ENCODE data around the gene BLM. TPM values are rescaled to one million over a fixed set of nuclear protein-coding genes. Genes with fewer than 3 reads are reported as not detected.
"Not testable (repeated sequence)": the region's sequence is repeated elsewhere in the genome, so short reads cannot be mapped to it uniquely, and the experiment has no call there.

BLM gene
- total RNA-seq, 1 experiment from 2014 or later = 33.5 TPM

DNA sequence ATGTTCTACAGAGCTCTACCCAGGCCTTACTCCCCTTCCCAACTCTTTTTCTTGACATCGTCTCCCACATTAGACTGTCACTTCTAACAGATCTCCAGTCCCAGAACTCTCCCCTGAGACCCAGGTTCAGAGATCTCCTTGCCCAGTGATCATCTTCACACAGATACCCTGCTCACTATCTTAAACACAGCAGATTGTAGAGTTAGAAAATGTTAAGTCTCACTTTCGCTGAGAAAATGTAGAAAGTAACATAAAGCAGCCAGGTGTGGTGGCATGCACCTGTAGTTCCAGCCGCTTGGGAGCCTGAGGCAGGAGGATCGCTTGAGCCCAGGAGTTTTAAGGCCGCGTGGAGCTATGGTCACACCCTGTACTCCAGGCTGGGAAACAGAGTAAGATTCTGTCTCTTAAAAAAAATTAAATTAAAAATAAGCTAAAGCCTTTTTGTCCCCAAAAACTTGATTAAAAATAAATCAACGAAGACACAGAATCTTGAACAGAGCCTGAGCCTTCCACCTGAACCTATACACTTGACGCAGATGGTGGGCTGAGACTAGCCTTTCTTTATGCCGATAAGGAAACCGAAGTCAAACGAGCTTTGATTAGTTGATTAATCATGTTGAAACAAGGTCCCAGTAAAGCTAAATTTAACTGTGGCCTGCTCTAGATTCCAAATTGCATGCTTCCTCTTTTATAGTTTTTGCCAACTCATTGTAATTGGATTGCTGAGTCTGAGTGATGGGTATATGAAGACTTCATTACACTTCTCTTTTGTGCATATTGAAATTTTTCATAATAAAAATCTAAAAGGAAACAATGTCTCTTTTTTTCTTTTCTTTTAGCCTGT is 31.3 kb upstream of the BLM start:
- Histone ChIP-seq H2AFZ (ENCODE audit: low read length) (no peak overlapping the region), H4K20me1 (ENCODE audit: insufficient read depth, low read depth, low read length) (no peaks in the 10 kb centered on the region), H3K9ac (ENCODE audit: low read length) (no peak overlapping the region), H3K9me3 (ENCODE audit: low read length) (no peaks in the 10 kb centered on the region), H3K36me3 (ENCODE audit: insufficient read depth, low read length) (no peaks in the 10 kb centered on the region), H3K9me2 (replicated peaks; ENCODE audit: insufficient read depth, low read length) (no peaks in the 10 kb centered on the region), H3K79me2 (ENCODE audit: low read length) (no peaks in the 10 kb centered on the region), H3K4me3 (ENCODE audit: low read length) (no peak overlapping the region), H3K27ac (ENCODE audit: low read length) (no peak overlapping the region), H3K4me1 (ENCODE audit: low read length) (peaks cover 5% of the 10 kb centered on the region; the same call in 1 of the 2 replicates), H3K4me2 (ENCODE audit: low read depth, low read length, poor library complexity, severe bottlenecking) (no peak overlapping the region), H3K27me3 (ENCODE audit: low read length) (no peaks in the 10 kb centered on the region)
- no peak for DNase-seq

DNA sequence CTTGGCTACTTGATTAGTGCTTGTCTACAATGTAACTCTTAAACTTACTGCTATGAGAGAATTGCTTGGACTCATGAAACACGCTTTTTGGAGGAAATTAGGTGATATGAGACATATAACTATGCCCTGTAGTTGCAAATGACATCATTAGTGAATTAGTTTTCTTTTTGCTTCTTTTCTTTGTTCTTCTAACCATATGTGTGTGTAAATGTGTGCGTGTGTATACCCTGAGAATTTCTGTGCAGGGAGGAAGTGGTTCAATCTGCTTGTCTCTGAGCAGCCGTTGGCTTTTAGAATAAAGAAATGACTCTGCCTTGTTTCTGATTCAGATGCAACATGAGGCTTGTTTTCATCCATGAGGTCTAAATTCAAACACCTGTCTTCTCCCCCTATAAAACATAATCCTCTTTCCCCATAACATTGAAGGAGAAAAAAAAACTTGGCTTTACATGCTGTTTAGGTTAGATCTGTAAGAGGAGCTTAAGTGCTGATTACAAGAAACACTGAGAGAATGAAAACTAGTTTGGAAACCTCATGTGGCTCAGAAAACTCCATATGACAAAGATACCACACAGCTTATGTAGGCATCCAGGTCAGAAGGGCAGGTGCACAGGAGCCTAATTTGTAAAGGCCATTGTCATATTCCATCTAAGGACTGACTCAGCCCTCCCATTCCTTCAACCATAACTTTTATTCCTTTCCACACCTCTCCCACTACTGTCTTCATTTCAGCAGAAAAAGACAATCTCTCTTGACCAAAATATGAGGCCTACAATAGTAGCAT is 30.5 kb upstream of the BLM start:
- Histone ChIP-seq H3K9me3 (ENCODE audit: low read length) (no peaks in the 10 kb centered on the region), H3K4me1 (ENCODE audit: low read length) (peaks cover 5% of the 10 kb centered on the region; the same call in 1 of the 2 replicates), H3K36me3 (ENCODE audit: insufficient read depth, low read length) (no peaks in the 10 kb centered on the region), H3K9me2 (replicated peaks; ENCODE audit: insufficient read depth, low read length) (no peaks in the 10 kb centered on the region), H4K20me1 (ENCODE audit: insufficient read depth, low read depth, low read length) (no peaks in the 10 kb centered on the region), H3K79me2 (ENCODE audit: low read length) (no peaks in the 10 kb centered on the region), H3K27me3 (ENCODE audit: low read length) (no peaks in the 10 kb centered on the region), H3K4me3 (ENCODE audit: low read length) (no peak overlapping the region), H3K27ac (ENCODE audit: low read length) (no peak overlapping the region), H3K9ac (ENCODE audit: low read length) (no peak overlapping the region), H3K4me2 (ENCODE audit: low read depth, low read length, poor library complexity, severe bottlenecking) (no peak overlapping the region), H2AFZ (ENCODE audit: low read length) (no peak overlapping the region)
- no peak for DNase-seq

DNA sequence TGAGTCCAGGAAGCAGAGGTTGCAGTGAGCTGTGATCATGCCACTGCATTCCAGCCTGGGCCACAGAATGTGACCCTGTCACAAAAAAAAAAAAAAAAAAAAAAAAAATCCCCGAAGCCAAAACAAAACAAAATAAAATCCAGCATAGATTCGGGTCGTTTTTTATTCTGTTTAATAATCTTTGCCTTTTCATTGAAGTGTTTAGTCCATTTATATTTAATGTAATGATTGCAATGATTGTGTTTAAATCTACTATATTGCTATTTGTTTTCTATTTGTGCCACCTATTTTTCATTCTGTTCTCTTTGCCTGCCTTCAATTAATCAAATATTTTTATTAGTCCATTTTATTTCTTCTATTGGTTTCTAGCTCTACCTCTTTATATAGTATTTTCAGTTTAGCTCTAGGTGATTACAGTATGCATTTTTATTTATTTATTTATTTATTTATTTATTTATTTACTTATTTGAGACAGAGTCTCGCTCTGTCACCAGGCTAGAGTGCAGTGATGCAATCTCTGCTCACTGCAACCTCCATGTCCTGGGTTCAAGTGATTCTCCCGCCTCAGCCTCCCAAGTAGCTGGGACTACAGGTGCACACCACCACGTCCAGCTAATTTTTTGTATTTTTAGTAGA is 27.7 kb upstream of the BLM start:
- not testable (repeated sequence) for H3K4me3 ChIP-seq (ENCODE audit: low read length); H2AFZ ChIP-seq (ENCODE audit: low read length); DNase-seq; H3K27me3 ChIP-seq (ENCODE audit: low read length); H3K9me2 ChIP-seq (replicated peaks; ENCODE audit: insufficient read depth, low read length); H3K36me3 ChIP-seq (ENCODE audit: insufficient read depth, low read length); H3K9ac ChIP-seq (ENCODE audit: low read length); H3K9me3 ChIP-seq (ENCODE audit: low read length); H3K79me2 ChIP-seq (ENCODE audit: low read length); H3K4me2 ChIP-seq (ENCODE audit: low read depth, low read length, poor library complexity, severe bottlenecking); H3K27ac ChIP-seq (ENCODE audit: low read length); H4K20me1 ChIP-seq (ENCODE audit: insufficient read depth, low read depth, low read length)
- peaks cover 15% of the 10 kb centered on the region for H3K4me1 ChIP-seq (ENCODE audit: low read length)

DNA sequence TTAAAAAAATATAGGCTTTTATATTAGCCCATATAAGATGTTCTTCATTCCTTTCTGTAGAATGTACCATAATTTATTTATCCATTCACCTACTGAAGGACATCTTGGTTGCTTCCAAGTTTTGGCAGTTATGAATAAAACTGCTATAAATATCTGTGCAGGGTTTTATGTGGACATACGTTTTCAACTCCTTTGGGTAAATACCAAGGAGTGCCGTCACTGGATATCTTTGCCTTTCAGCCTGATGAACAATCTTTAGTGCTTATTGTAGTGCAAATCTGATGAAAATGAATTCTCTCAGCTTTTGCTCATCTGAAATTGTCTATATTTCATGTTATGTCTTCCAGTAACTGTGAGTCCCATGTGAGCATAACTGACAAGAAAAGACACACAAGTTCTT is 26.6 kb upstream of the BLM start:
- no peak for DNase-seq
- Histone ChIP-seq H3K9me2 (replicated peaks; ENCODE audit: insufficient read depth, low read length) (no peaks in the 10 kb centered on the region), H2AFZ (ENCODE audit: low read length) (no peak overlapping the region), H3K79me2 (ENCODE audit: low read length) (no peaks in the 10 kb centered on the region), H3K27ac (ENCODE audit: low read length) (no peak overlapping the region), H3K36me3 (ENCODE audit: insufficient read depth, low read length) (no peaks in the 10 kb centered on the region), H3K4me1 (ENCODE audit: low read length) (peaks cover 15% of the 10 kb centered on the region), H3K9ac (ENCODE audit: low read length) (no peak overlapping the region), H3K4me3 (ENCODE audit: low read length) (no peak overlapping the region), H3K9me3 (ENCODE audit: low read length) (no peaks in the 10 kb centered on the region), H4K20me1 (ENCODE audit: insufficient read depth, low read depth, low read length) (no peaks in the 10 kb centered on the region), H3K4me2 (ENCODE audit: low read depth, low read length, poor library complexity, severe bottlenecking) (no peak overlapping the region), H3K27me3 (ENCODE audit: low read length) (no peaks in the 10 kb centered on the region)

DNA sequence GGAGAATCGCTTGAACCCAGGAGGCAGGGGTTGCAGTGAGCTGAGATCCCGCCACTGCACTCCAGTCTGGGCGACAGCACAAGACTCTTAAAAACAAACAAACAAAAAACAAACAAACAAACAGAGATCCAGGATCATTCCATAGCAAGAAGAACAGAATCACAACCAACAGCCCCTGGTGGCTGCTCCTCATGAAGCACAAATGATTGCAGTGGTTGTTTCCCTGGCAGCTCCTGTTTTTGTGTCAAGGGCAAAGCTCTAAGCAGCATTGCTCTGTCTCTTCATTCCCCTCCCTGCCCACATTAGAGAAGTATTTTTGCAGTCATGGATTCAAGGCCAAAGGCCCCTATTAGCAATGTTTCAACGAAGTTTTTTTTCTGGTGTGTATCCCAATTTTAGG is 25.8 kb upstream of the BLM start:
- Histone ChIP-seq H3K9ac (ENCODE audit: low read length) (no peak overlapping the region), H3K9me3 (ENCODE audit: low read length) (no peaks in the 10 kb centered on the region), H3K27me3 (ENCODE audit: low read length) (no peaks in the 10 kb centered on the region), H3K27ac (ENCODE audit: low read length) (no peak overlapping the region), H3K4me2 (ENCODE audit: low read depth, low read length, poor library complexity, severe bottlenecking) (no peak overlapping the region), H3K36me3 (ENCODE audit: insufficient read depth, low read length) (no peaks in the 10 kb centered on the region), H3K79me2 (ENCODE audit: low read length) (no peaks in the 10 kb centered on the region), H3K4me3 (ENCODE audit: low read length) (no peak overlapping the region), H4K20me1 (ENCODE audit: insufficient read depth, low read depth, low read length) (no peaks in the 10 kb centered on the region), H3K4me1 (ENCODE audit: low read length) (peaks cover 10% of the 10 kb centered on the region), H2AFZ (ENCODE audit: low read length) (no peak overlapping the region), H3K9me2 (replicated peaks; ENCODE audit: insufficient read depth, low read length) (no peaks in the 10 kb centered on the region)
- no peak for DNase-seq

DNA sequence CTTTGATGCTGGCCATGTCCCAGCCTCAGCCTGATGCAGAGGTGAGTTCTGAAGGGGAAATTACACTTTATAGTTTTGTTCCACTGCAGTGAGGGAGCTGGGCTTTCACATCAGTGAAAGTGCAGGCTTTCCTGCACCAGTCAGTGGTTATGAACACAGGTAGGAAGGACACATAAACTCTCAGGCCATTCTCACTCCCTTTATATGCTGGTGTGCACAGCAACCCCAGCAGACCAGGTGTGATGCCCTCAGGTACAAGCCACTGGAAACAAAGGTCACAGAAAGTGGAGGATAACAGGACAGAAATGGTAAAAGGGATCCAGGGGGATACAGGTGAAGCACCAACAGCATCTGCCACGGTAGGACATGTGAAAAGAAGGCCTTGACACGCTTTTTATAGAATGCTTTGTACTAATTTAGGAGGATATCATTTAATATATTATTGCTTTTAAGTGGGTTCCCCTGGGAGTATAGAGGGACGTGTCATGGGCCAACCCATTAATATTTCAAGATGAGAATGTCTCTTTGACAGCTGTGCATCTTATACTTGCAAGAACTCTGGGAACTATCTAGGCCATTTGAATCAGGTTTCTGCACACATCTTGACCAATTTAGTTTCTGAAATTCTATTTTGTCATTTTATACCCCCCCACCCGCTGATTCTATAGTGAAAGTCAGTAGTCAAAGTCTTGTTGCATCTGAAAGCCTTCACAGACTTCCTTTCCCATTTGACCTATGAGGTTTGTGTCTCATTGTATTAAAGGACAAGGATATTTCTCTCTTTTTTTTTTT is 25.0 kb upstream of the BLM start:
- H3K9me3 ChIP-seq (ENCODE audit: low read length) = no peaks in the 10 kb centered on the region
- no peak overlapping the region for H3K27ac ChIP-seq (ENCODE audit: low read length)
- no peaks in the 10 kb centered on the region for H3K79me2 ChIP-seq (ENCODE audit: low read length)
- H3K4me2 ChIP-seq (ENCODE audit: low read depth, low read length, poor library complexity, severe bottlenecking) = no peak overlapping the region
- no peak overlapping the region for H3K9ac ChIP-seq (ENCODE audit: low read length)
- peaks cover 9% of the 10 kb centered on the region for H3K4me1 ChIP-seq (ENCODE audit: low read length)
- H3K27me3 ChIP-seq (ENCODE audit: low read length) = no peaks in the 10 kb centered on the region
- H3K4me3 ChIP-seq (ENCODE audit: low read length) = no peak overlapping the region
- no peaks in the 10 kb centered on the region for H4K20me1 ChIP-seq (ENCODE audit: insufficient read depth, low read depth, low read length)
- DNase-seq = no peak
- H3K9me2 ChIP-seq (replicated peaks; ENCODE audit: insufficient read depth, low read length) = no peaks in the 10 kb centered on the region
- H2AFZ ChIP-seq (ENCODE audit: low read length) = no peak overlapping the region
- H3K36me3 ChIP-seq (ENCODE audit: insufficient read depth, low read length) = no peaks in the 10 kb centered on the region

DNA sequence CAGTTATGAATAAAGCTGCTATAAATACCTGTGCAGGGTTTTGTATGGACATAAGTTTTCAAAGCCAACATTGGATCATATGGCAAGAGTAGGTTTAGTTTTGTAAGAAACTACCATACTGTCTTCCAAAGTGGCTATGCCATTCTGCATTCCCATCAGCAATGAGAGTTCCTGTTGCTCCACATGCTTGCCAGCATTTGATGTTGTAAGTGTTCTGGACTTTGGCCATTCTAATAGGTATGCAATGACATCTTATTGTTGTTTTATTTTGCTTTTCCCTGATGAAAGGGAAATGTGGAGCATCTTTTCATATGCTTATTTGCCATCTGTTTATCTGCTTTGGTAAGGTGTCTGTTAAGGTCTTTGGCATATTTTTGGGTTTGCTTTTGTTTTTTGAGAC is 22.2 kb upstream of the BLM start:
- no peak overlapping the region for H3K9ac ChIP-seq (ENCODE audit: low read length)
- no peak overlapping the region for H3K27ac ChIP-seq (ENCODE audit: low read length)
- H3K4me3 ChIP-seq (ENCODE audit: low read length) = no peak overlapping the region
- H2AFZ ChIP-seq (ENCODE audit: low read length) = no peak overlapping the region
- peaks cover 9% of the 10 kb centered on the region for H3K4me1 ChIP-seq (ENCODE audit: low read length)
- no peaks in the 10 kb centered on the region for H3K9me3 ChIP-seq (ENCODE audit: low read length)
- H3K36me3 ChIP-seq (ENCODE audit: insufficient read depth, low read length) = no peaks in the 10 kb centered on the region
- H3K9me2 ChIP-seq (replicated peaks; ENCODE audit: insufficient read depth, low read length) = no peaks in the 10 kb centered on the region
- H3K27me3 ChIP-seq (ENCODE audit: low read length) = no peaks in the 10 kb centered on the region
- no peaks in the 10 kb centered on the region for H4K20me1 ChIP-seq (ENCODE audit: insufficient read depth, low read depth, low read length)
- no peak for DNase-seq
- no peaks in the 10 kb centered on the region for H3K79me2 ChIP-seq (ENCODE audit: low read length)
- H3K4me2 ChIP-seq (ENCODE audit: low read depth, low read length, poor library complexity, severe bottlenecking) = no peak overlapping the region
